B cell (primary cell): ENCODE data around the gene TRERF1. TPM values are rescaled to one million over a fixed set of nuclear protein-coding genes. Genes with fewer than 3 reads are reported as not detected.

Experiments used
- ATAC-seq: fragments of 200-7000 bp; cut with Tn5 transposase; one replicate; pipeline ENCODE4 v1.10.0; 2021; ENCODE audit warnings: low read depth, mild to moderate bottlenecking, moderate number of reproducible peaks, moderate library complexity
- CTCF ChIA-PET: fragments of 350-600 bp; sonication (Branson Sonifier 250); formaldehyde crosslinking; loops from one replicate; lab custom pipeline; 2021; ENCODE audit warnings: antibody characterized with exemption, inconsistent platforms; lab: Charles Lee
- POLR2A ChIA-PET: fragments of 350-600 bp; sonication (Branson Sonifier 250); formaldehyde crosslinking; loops from one replicate; lab custom pipeline; 2021; ENCODE audit warnings: antibody characterized with exemption; lab: Charles Lee
- DNase-seq: peaks from one replicate; pipeline ENCODE4 v3.0.0; 2013
- H2AFZ ChIP-seq: 2 replicates; pipeline ENCODE4 v1.6.1; 2012; ENCODE audit warnings: mild to moderate bottlenecking, low read depth, low read length; ENCODE audit not compliant: insufficient read depth, poor library complexity, severe bottlenecking
- H3K27ac ChIP-seq, 2 donors: 1 replicate in 1 of 2; 2 replicates in 1 of 2; pipeline ENCODE4 v1.5.1; 2012 to 2013; ENCODE audit warnings: low read length in 2 of 2, mild to moderate bottlenecking in 2 of 2, moderate library complexity in 1 of 2
- H3K27me3 ChIP-seq, 4 experiments: fragments of 200-600 bp in 1 of 4; sonication (generic) in 1 of 4; replicated peaks in 1 of 4; 1 replicate in 2 of 4; 2 replicates in 2 of 4; pipeline versions ENCODE4 v1.6.1 to v1.7.0; 2013 to 2016; ENCODE audit warnings: low read length in 3 of 4, mild to moderate bottlenecking in 2 of 4, mixed read lengths in 1 of 4, moderate library complexity in 1 of 4; ENCODE audit not compliant: insufficient read depth in 4 of 4, control insufficient read depth in 3 of 4; ENCODE audit errors: control extremely low read depth in 1 of 4
- H3K36me3 ChIP-seq, 2 experiments: replicated peaks in 1 of 2; 1 replicate in 1 of 2; 2 replicates in 1 of 2; pipeline versions ENCODE4 v1.6.1 to v1.7.1; 2013; ENCODE audit warnings: low read length in 1 of 2; ENCODE audit not compliant: insufficient read depth in 2 of 2, control insufficient read depth in 1 of 2; ENCODE audit errors: control extremely low read depth in 1 of 2, extremely low read depth in 1 of 2
- H3K4me1 ChIP-seq, 2 donors: fragments of 200-600 bp in 1 of 2; sonication (generic) in 1 of 2; 1 replicate in 1 of 2; 2 replicates in 1 of 2; pipeline versions ENCODE4 v1.5.1 to v1.6.1; 2013 to 2017; ENCODE audit warnings: low read length in 2 of 2; ENCODE audit not compliant: control insufficient read depth in 2 of 2, insufficient read depth in 2 of 2
- H3K4me2 ChIP-seq: replicated peaks from 2 replicates; pipeline ENCODE3; 2012; ENCODE audit warnings: mild to moderate bottlenecking, low read depth, low read length; ENCODE audit not compliant: poor library complexity, severe bottlenecking
- H3K4me3 ChIP-seq, 5 experiments: fragments of 200-600 bp in 1 of 5; sonication (generic) in 1 of 5; 1 replicate in 3 of 5; 2 replicates in 2 of 5; pipeline versions ENCODE4 v1.5.1 to v1.7.0; 2011 to 2016; ENCODE audit warnings: low read length in 4 of 5, mild to moderate bottlenecking in 4 of 5, low read depth in 2 of 5, control low read depth in 1 of 5, moderate library complexity in 1 of 5; ENCODE audit not compliant: insufficient read depth in 1 of 5; ENCODE audit errors: control extremely low read depth in 1 of 5, extremely low read depth in 1 of 5
- H3K79me2 ChIP-seq: fragments of 200-600 bp; sonication (generic); one replicate; pipeline ENCODE4 v1.6.0; 2016; ENCODE audit warnings: low read length; ENCODE audit not compliant: control insufficient read depth, insufficient read depth
- H3K9ac ChIP-seq: fragments of 200-600 bp; sonication (generic); 2 replicates; pipeline ENCODE4 v1.6.1; 2017; ENCODE audit warnings: mild to moderate bottlenecking, low read length, moderate library complexity
- H3K9me3 ChIP-seq, 3 donors: one replicate each; pipeline versions ENCODE4 v1.6.1 to v1.7.1; 2013; ENCODE audit warnings: low read length in 2 of 3; ENCODE audit not compliant: control insufficient read depth in 2 of 3, insufficient read depth in 1 of 3; ENCODE audit errors: control extremely low read depth in 1 of 3
- H4K20me1 ChIP-seq: 2 replicates; pipeline ENCODE4 v1.6.0; 2012; ENCODE audit warnings: mild to moderate bottlenecking, low read length; ENCODE audit not compliant: insufficient read depth, control insufficient read depth, poor library complexity, severe bottlenecking
- H3K27ac Mint-ChIP-seq: one replicate; pipeline ENCODE4 v1.8.0; 2021; ENCODE audit warnings: mixed read lengths
- H3K27me3 Mint-ChIP-seq: one replicate; pipeline ENCODE4 v1.8.0; 2021; ENCODE audit warnings: mixed read lengths
- H3K4me1 Mint-ChIP-seq: one replicate; pipeline ENCODE4 v1.8.0; 2021; ENCODE audit warnings: mixed read lengths
- H3K4me3 Mint-ChIP-seq: one replicate; pipeline ENCODE4 v1.8.0; 2021; ENCODE audit warnings: mixed read lengths
- H3K9me3 Mint-ChIP-seq: one replicate; pipeline ENCODE4 v1.8.0; 2022; ENCODE audit warnings: mixed read lengths; ENCODE audit not compliant: insufficient read depth
- CTCF ChIP-seq: fragments of 200-600 bp; IDR thresholded peaks from one replicate; pipeline ENCODE4 v1.8.0; 2022; ENCODE audit warnings: antibody characterized with exemption, mild to moderate bottlenecking
- EZH2 ChIP-seq: IDR thresholded peaks from 2 replicates; pipeline ENCODE4 v1.6.1; 2012; ENCODE audit warnings: borderline replicate concordance, low read depth, mild to moderate bottlenecking, moderate library complexity, low read length; ENCODE audit not compliant: insufficient read depth, poor library complexity, severe bottlenecking
- WGBS: methylation state at CpG from one replicate; pipeline ENCODE4 v1.1.5; 2013; ENCODE audit warnings: missing lambda C conversion rate; ENCODE audit not compliant: insufficient coverage; 5-methylcytosine and 5-hydroxymethylcytosine counted together
- intact Hi-C: fragments of 100-400 bp; cut with micrococcal nuclease; formaldehyde crosslinking; loops from one replicate; pipeline ENCODE4 v1.10.0; 2022
- polyA plus RNA-seq: library from polyadenylated mRNA; depleted of rRNA; stranded (reverse); fragments of >200 nt; gene quantifications from 2 replicates; pipeline ENCODE4 v1.2.3, GENCODE V29; 2012
- total RNA-seq, 2 donors: library from RNA; stranded (reverse); fragments of 120-200 nt in 1 of 2; gene quantifications; 1 replicate in 1 of 2; 2 replicates in 1 of 2; pipeline versions ENCODE4 v1.2.3 to v1.2.4, GENCODE V29; 2013 to 2022

TRERF1 gene
- total and polyA plus RNA-seq, 2 donors (not counting 1 experiment from before 2014, with no cell fraction given) = 3.5 to 6.7 TPM

GRCh38 chr6:42313038-42313437 lies 138.7 kb downstream of the TRERF1 start:
- H3K4me3 Mint-ChIP-seq = no peak overlapping the region
- DNase-seq = no peak
- H3K4me1 Mint-ChIP-seq = peaks cover 16% of the 10 kb centered on the region
- no peak for ATAC-seq
- H3K27ac ChIP-seq = no peak overlapping the region
- H3K9me3 ChIP-seq = no peaks in the 10 kb centered on the region
- intact Hi-C loops = no loop called here
- H3K9ac ChIP-seq = no peak overlapping the region
- WGBS = no CpG with 5 or more reads among the region's 6 CpGs
- no peaks in the 10 kb centered on the region for H3K9me3 Mint-ChIP-seq
- no peak overlapping the region for H3K27ac Mint-ChIP-seq
- no peaks in the 10 kb centered on the region for H3K27me3 Mint-ChIP-seq
- H4K20me1 ChIP-seq = no peaks in the 10 kb centered on the region
- TF ChIP-seq CTCF (no peak), EZH2 (no peak)
- H3K36me3 ChIP-seq = no peaks in the 10 kb centered on the region
- no peak overlapping the region for H3K4me3 ChIP-seq
- peaks cover 7 to 18% of the 10 kb centered on the region in 2 donors for H3K4me1 ChIP-seq
- no peak overlapping the region for H2AFZ ChIP-seq
- ChIA-PET CTCF (no interaction called here), POLR2A (no interaction called here)
- H3K79me2 ChIP-seq = no peaks in the 10 kb centered on the region
- no peaks in the 10 kb centered on the region for H3K27me3 ChIP-seq
- H3K4me2 ChIP-seq = no peak overlapping the region

GRCh38 chr6:42307141-42307470 lies 144.6 kb downstream of the TRERF1 start:
- no peak overlapping the region for H3K4me3 ChIP-seq
- ChIA-PET POLR2A (no interaction called here), CTCF (interaction anchor here (0.6 to 1.5 kb wide), 3 partner anchors 166 to 240 kb away, joined by 3 to 5 read pairs (median 4); no protein-coding TSS in a partner anchor)
- H3K27me3 Mint-ChIP-seq = no peaks in the 10 kb centered on the region
- no CpG with 5 or more reads among the region's 2 CpGs for WGBS
- H3K36me3 ChIP-seq = no peaks in the 10 kb centered on the region
- no peak overlapping the region for H3K4me3 Mint-ChIP-seq
- no peak overlapping the region for H2AFZ ChIP-seq
- H3K27me3 ChIP-seq = no peaks in the 10 kb centered on the region
- H3K4me1 Mint-ChIP-seq = no peaks in the 10 kb centered on the region
- TF ChIP-seq CTCF = no peak
- no peak overlapping the region for H3K9ac ChIP-seq
- intact Hi-C loops = no loop called here
- ATAC-seq = no peak
- H3K27ac Mint-ChIP-seq = no peak overlapping the region
- no peak overlapping the region for H3K4me2 ChIP-seq
- H4K20me1 ChIP-seq = no peaks in the 10 kb centered on the region
- DNase-seq = no peak
- no peaks in the 10 kb centered on the region for H3K9me3 ChIP-seq
- no peaks in the 10 kb centered on the region for H3K9me3 Mint-ChIP-seq
- H3K27ac ChIP-seq = no peak overlapping the region
- H3K4me1 ChIP-seq = no peaks in the 10 kb centered on the region
- no peaks in the 10 kb centered on the region for H3K79me2 ChIP-seq
